GM19372 (cell line): ENCODE measurements around the gene KCNH5.

ENCODE experiments used
- ATAC-seq: cut with Tn5 transposase; IDR thresholded peaks from one replicate; pipeline ENCODE4 v1.9.1; 2021; ENCODE audit warnings: mild to moderate bottlenecking, low read depth, moderate library complexity; ENCODE audit not compliant: unreplicated experiment

KCNH5 gene

GRCh38 chr14:63045234-63045611, at the start of gene KCNH5:
Gene KCNH5, minus strand, starts transcription at chr14:63045458. Its CDS starts 272 bp downstream, at chr14:63045186.
- ATAC-seq, result no peak

- no peak for ATAC-seq
These were observed 46.2 kb upstream of the KCNH5 start for GRCh38 chr14:63091394-63091996.

- no peak for ATAC-seq
These were observed 43.6 kb upstream of the KCNH5 start for GRCh38 chr14:63088865-63089264.

GRCh38 chr14:63078569-63078968, 33.3 kb upstream of the KCNH5 start:
- no peak for ATAC-seq

- ATAC-seq, result no peak
These were observed 31.2 kb upstream of the KCNH5 start for GRCh38 chr14:63076488-63076887.

GRCh38 chr14:63055631-63056030, 10.4 kb upstream of the KCNH5 start:
- ATAC-seq, result no peak

GRCh38 chr14:63051992-63052391, 6.7 kb upstream of the KCNH5 start:
- ATAC-seq, result no peak

GRCh38 chr14:63051301-63051700, 6.0 kb upstream of the KCNH5 start:
- no peak for ATAC-seq

GRCh38 chr14:63050694-63051093, 5.4 kb upstream of the KCNH5 start:
- no peak for ATAC-seq

GRCh38 chr14:63046339-63047268, 1.3 kb upstream of the KCNH5 start:
- no peak for ATAC-seq

- no peak for ATAC-seq
These were observed 508 bp upstream of the KCNH5 start for GRCh38 chr14:63045612-63046320.

- no peak for ATAC-seq
These were observed 5.4 kb downstream of the KCNH5 start for GRCh38 chr14:63039866-63040265.

- ATAC-seq, result no peak
These were observed 12.6 kb downstream of the KCNH5 start for GRCh38 chr14:63032641-63033040.

- ATAC-seq, result no peak
These were observed 13.2 kb downstream of the KCNH5 start for GRCh38 chr14:63032076-63032475.

GRCh38 chr14:63030113-63030512, 15.1 kb downstream of the KCNH5 start:
- ATAC-seq, result no peak

GRCh38 chr14:63027719-63028118, 17.5 kb downstream of the KCNH5 start:
- ATAC-seq, result no peak

GRCh38 chr14:63026491-63026890, 18.8 kb downstream of the KCNH5 start:
- no peak for ATAC-seq

GRCh38 chr14:63014621-63015020, 30.6 kb downstream of the KCNH5 start:
- no peak for ATAC-seq

- ATAC-seq, result no peak
These were observed 33.1 kb downstream of the KCNH5 start for GRCh38 chr14:63012171-63012570.

GRCh38 chr14:63011623-63012022, 33.6 kb downstream of the KCNH5 start:
- ATAC-seq, result no peak

- no peak for ATAC-seq
These were observed 35.8 kb downstream of the KCNH5 start for GRCh38 chr14:63009495-63009894.
